ENCODE data around the gene KCNMB1.

Gene KCNMB1

GRCh38 chr5:170388818-170389549 is at the start of gene KCNMB1:
Gene KCNMB1 (minus strand): TSS chr5:170389367. CDS start chr5:170385447, 3,920 bp downstream.
- DNase-seq: no peak

GRCh38 chr5:170438581-170438980 is 49.4 kb upstream of the KCNMB1 start:
- DNase-seq: no peak

GRCh38 chr5:170437621-170438375 is 48.6 kb upstream of the KCNMB1 start:
- DNase-seq: no peak

GRCh38 chr5:170436335-170436734 is 47.2 kb upstream of the KCNMB1 start:
- DNase-seq: no peak

- DNase-seq: peak; percentile 1
Observed at GRCh38 chr5:170434966-170435605, 45.9 kb upstream of the KCNMB1 start.

GRCh38 chr5:170432669-170433068 is 43.5 kb upstream of the KCNMB1 start:
- no peak for DNase-seq

GRCh38 chr5:170431571-170431970 is 42.4 kb upstream of the KCNMB1 start:
- no peak for DNase-seq

- DNase-seq: no peak
Observed at GRCh38 chr5:170430866-170431437, 41.8 kb upstream of the KCNMB1 start.

GRCh38 chr5:170430256-170430655 is 41.1 kb upstream of the KCNMB1 start:
- no peak for DNase-seq

GRCh38 chr5:170429014-170429413 is 39.8 kb upstream of the KCNMB1 start:
- DNase-seq: no peak

- DNase-seq: no peak
Observed at GRCh38 chr5:170427672-170428236, 38.6 kb upstream of the KCNMB1 start.

GRCh38 chr5:170426786-170427185 is 37.6 kb upstream of the KCNMB1 start:
- DNase-seq: no peak

GRCh38 chr5:170426149-170426767 is 37.1 kb upstream of the KCNMB1 start:
- DNase-seq: no peak

GRCh38 chr5:170425731-170426130 is 36.6 kb upstream of the KCNMB1 start:
- no peak for DNase-seq

GRCh38 chr5:170424629-170425028 is 35.5 kb upstream of the KCNMB1 start:
- DNase-seq: no peak

GRCh38 chr5:170423692-170424091 is 34.5 kb upstream of the KCNMB1 start:
- no peak for DNase-seq

GRCh38 chr5:170421826-170422225 is 32.7 kb upstream of the KCNMB1 start:
- DNase-seq: no peak

GRCh38 chr5:170420806-170421412 is 31.7 kb upstream of the KCNMB1 start:
- no peak for DNase-seq

GRCh38 chr5:170419643-170420042 is 30.5 kb upstream of the KCNMB1 start:
- no peak for DNase-seq

- no peak for DNase-seq
Observed at GRCh38 chr5:170418736-170419135, 29.6 kb upstream of the KCNMB1 start.

- no peak for DNase-seq
Observed at GRCh38 chr5:170416526-170416925, 27.4 kb upstream of the KCNMB1 start.

- no peak for DNase-seq
Observed at GRCh38 chr5:170414786-170415185, 25.6 kb upstream of the KCNMB1 start.
